Loucy (cell line): ENCODE measurements around the gene DENND5A.

Source experiments
- CTCF ChIP-seq: fragments of 200-600 bp; sonication (generic); conservative IDR thresholded peaks from 2 replicates; pipeline ENCODE4 v1.5.1; 2014; ENCODE audit warnings: mild to moderate bottlenecking, antibody characterized with exemption, low read length
- EZH2phosphoT487 ChIP-seq: fragments of 200-600 bp; IDR thresholded peaks from 2 replicates; pipeline ENCODE4 v1.6.1; 2018; ENCODE audit warnings: antibody characterized with exemption, mild to moderate bottlenecking, moderate library complexity, borderline replicate concordance

GRCh38 chr11:9143721-9144120 lies 121.4 kb downstream of the DENND5A start:
- no peak for TF ChIP-seq CTCF
- no peak for TF ChIP-seq EZH2phosphoT487
